DOHH2 (cell line): ENCODE data around the gene DHRS2.

Experiments
- CTCF ChIP-seq: fragments of 200-600 bp; sonication (generic); IDR thresholded peaks from one replicate; pipeline ENCODE4 v1.5.1; 2014; ENCODE audit warnings: antibody characterized with exemption, mild to moderate bottlenecking, low read depth, low read length; ENCODE audit not compliant: poor library complexity, severe bottlenecking
- EZH2phosphoT487 ChIP-seq: fragments of 200-600 bp; sonication (generic); IDR thresholded peaks from 2 replicates; pipeline ENCODE4 v1.6.1; 2017; ENCODE audit warnings: borderline replicate concordance, mild to moderate bottlenecking, antibody characterized with exemption, low read length, moderate library complexity, mixed read lengths

- TF ChIP-seq CTCF: no peak
- no peak for TF ChIP-seq EZH2phosphoT487
Measured at GRCh38 chr14:23624830-23625404, 11.2 kb upstream of the DHRS2 start.
